HG03378 (cell line): ENCODE results near the gene MAF.

Experiments used
- ATAC-seq: cut with Tn5 transposase; IDR thresholded peaks from one replicate; pipeline ENCODE4 v1.9.1; 2021; ENCODE audit warnings: mild to moderate bottlenecking, moderate library complexity; ENCODE audit not compliant: unreplicated experiment

Gene MAF

DNA sequence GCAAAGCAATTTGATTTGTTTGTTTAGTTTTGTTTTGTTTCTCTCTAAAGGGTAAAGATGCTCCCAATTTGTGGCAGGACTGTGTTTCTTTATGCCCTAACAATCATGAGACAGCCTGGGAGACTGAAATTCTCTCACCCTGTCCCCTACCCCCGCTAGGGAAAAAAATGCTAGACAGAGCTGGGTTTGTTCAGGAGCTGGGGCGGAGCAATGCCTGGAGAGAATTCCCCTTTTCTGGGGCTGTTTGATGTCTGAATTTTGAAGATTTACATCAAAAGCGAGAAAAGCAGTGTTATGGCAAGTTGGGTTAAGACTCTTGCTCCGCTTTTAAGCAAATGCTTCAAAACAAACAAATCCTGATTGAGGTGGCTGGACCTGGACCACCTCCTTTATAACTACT lies 8.4 kb downstream of the MAF start:
- no peak for ATAC-seq

DNA sequence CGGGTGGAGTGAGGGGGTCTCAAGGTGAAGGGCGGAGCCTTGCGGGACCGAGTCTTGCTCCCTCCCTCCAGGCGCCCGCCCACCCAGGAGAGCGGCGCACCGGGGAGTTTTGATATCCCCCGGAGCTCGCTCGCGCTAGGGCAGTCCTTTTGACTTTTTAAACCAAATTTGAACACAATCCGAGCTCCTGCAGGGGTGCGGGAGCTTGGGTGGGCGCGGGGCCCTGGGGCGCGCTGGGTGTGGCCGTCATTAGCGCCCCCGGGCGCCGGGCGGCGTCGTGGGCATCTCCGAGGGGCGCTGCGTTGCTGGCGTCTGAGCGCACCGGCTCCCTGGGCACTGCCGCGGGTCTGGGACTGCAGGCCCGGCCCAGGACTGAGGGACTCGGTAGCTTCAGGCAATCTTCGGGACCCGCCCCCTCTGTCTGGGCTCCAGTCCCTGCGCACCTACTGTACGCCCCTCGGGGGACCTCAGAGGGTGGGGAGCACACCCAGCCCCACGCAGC lies 10.9 kb downstream of the MAF start:
- no peak for ATAC-seq

DNA sequence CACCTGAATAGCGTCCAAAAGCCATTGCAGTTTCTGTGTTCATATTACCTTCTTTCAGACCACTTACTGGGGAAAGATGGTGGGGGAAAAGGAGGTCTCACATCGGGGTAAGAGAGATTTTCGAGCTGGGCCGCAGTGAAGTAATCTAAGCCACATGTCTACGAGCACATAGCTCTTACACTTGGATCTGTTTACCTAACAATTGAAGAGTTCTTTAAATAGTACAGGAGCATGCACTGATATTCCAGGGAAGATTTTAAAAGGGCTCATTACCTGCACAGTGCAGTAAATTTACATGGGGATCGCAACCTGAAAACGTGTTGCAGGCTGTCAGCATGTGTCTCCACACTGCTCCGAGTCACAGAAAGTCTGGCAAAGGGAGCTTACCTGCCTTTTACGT lies 12.6 kb downstream of the MAF start:
- ATAC-seq: no peak

GRCh38 chr16:79587296-79587695 lies 13.2 kb downstream of the MAF start:
- no peak for ATAC-seq

DNA sequence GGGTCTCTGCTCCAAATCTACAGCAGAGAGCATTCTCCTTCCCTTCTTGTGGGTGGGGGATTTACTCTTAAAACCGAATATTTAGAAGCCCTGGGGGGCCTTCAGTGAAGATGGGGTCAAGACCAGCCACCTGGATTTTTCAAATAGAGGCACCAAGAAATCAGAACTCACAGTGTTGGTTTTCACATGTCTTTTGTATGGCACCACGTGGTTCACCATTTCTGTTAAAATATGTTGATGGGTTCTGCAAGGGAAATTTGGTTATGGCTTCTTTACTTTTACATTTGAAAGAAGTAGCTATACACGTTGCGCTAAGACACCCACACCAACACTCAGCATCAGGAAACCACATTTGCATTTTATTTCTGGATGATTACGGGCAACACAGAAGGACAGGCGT lies 17.7 kb downstream of the MAF start:
- no peak for ATAC-seq

DNA sequence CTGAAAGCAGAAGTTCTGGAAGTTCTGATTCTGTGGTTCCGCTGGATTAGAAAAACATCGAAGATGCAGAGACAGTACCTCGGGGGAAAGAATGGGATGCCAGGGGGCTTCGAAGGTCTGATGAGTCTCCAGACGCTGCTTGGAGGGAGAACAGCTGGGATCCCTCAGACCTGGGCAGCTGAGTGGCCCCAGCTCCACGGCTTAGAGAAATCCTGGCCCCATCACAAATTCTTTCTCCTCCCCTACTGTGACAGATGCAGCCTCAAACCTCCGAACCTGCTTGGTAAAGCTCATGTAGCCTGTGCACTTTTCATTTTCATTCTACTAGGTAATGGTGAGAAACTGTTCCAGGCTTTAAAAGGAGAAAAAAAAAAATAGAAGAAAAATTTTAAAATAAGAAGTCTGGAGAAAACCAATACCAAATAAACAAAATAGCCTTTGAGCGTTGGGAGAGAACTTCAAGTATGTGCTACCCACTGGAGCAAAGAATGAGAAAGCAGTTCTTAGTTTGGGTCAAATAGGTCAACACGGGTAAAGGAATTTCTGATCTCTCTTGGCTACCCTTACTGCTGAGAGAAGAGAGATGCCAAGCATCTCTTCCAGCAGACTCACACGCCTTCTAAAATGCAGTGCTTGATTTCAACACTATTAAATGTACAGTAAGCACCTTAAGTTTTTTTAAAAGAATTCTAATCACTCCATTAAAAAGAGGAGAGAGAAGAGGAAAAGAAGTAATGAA lies 19.9 kb downstream of the MAF start:
- ATAC-seq: no peak

- no peak for ATAC-seq
These were observed 23.9 kb downstream of the MAF start for GRCh38 chr16:79576602-79577001.

- ATAC-seq: no peak
These were observed 26.7 kb downstream of the MAF start for GRCh38 chr16:79573884-79574283.

- no peak for ATAC-seq
These were observed 27.5 kb downstream of the MAF start for GRCh38 chr16:79573071-79573470.

DNA sequence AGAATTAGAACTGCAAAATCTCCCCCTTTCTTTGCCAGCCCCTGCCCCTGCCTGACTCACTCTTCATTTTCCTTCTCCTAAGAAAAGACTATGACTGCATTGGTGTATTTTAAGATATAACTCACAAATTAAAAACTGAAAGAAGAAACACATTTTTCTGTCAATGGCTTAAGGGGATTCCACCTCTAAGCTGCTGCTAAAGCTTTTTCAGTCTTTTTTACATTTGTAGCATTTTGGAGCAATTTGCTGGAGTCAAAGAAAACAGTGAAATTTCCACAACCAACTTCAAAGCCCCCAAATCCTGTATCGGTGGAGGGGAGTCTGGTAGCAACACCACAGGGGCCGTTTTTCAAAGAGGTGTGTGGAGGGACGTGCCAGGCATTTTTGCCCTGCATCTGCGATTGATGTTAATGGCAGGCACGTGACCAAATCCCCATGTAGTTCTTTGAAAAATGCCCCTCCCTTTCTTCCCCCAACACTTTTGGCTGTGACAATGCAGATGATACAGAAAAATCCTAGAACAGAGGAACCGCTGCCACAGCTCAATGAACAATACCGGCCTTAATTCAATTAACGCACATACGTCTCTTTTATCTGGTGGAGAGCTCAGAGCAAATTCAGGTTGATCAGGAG lies 28.5 kb downstream of the MAF start:
- ATAC-seq: no peak

GRCh38 chr16:79571065-79571902 lies 29.3 kb downstream of the MAF start:
- no peak for ATAC-seq

DNA sequence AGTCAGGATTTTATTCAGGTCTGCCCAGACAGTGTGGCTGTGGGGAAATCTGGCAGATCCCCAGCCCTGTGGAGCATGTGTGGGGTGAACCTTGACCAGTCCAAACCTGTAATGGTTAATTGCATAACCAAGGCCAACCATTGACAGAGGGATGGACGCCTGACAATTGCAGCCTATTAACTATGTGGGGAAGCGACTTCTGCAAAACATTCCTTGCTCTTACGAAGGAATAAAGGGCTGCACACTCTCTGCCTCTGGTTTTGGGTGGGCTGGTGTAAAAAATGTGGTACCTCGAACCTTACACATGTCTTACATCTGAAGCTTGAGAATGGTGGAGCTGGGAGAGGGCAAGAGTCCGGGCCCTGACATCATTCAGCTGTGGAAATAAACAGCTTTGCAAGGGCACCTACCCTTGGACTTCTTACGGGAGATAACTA lies 35.8 kb downstream of the MAF start:
- no peak for ATAC-seq

GRCh38 chr16:79563921-79564320 lies 36.6 kb downstream of the MAF start:
- ATAC-seq: no peak

- ATAC-seq: no peak
These were observed 38.2 kb downstream of the MAF start for GRCh38 chr16:79562166-79562823.

DNA sequence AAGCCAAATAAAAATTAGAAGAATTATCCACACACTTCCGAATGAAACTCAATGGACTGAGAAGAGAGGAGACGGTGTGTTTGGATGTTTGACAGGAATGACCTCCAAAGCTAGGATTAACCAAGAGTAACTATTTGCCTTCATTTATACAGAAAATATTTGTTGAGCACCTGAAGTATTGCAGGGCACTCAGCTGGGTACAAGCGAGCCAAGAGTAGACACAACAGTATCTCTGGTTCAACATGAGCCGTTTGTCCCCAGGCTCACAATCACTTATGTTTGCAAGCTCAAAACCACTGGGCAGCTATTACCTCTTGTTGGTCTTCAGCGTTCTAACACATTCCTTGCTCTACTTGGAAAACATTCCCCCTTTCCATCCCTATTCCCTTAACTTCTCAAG lies 38.8 kb downstream of the MAF start:
- ATAC-seq: no peak

- no peak for ATAC-seq
These were observed 39.6 kb downstream of the MAF start for GRCh38 chr16:79560923-79561322.

DNA sequence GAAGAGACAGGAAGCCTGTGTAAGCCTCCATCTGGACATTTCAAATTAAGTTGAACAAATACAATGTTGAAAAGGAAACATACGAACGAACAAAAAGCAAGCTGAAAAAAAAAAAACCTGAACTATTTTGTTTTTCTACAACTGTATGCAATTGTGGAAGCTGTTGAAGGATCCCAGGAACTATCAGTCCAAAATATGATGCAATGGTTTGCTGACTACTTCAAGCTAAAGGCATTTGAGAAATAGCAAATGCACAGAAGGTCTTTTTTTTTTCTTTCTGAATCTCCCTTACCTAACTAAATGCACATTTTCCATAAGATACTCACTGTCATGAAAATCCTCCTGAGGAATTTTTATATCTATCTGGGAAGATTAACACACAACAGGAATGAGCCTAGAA lies 40.2 kb downstream of the MAF start:
- no peak for ATAC-seq

DNA sequence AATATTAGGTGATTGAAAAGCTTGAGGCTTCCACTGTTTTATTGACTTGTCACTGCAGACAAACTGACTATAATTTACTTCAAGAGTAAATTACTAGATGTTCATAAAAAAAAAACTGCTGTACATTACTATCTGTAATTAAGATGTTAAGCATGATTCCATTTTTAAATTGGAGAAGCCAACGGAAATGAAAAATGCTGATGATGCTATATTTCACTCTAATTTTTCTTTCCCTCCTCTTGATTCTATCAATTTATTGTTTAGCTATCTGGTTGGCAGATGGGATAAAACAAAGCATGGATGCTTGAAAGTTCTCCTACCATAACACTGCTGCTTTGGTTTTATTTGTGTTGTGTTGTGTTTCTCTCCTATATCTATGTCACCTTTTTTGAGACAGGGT lies 41.0 kb downstream of the MAF start:
- no peak for ATAC-seq

- no peak for ATAC-seq
These were observed 43.1 kb downstream of the MAF start for GRCh38 chr16:79557421-79557820.

DNA sequence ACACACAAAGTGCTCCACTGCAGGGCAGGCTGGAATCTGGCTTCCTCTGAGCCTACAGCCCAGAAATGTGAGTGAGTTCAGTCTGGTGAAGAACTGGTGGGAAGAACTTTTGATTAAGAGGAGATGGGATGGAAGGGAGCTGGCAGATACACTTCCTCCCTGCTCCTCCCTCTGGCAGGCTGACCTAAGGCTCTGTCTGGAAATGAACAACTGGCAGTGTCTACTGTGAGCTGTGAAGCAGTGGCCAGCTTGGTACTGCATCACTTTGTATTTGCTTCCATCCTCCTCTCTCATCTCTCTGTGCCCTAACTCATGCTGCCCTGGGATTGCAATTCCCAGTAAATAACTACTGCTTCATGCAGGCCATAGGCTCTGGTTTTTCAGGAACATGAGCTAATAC lies 45.6 kb downstream of the MAF start:
- ATAC-seq: no peak

GRCh38 chr16:79550373-79550772 lies 50.2 kb downstream of the MAF start:
- ATAC-seq: no peak
